Nephron progenitor cell (in vitro differentiated cells): Measurements from ENCODE around the gene CNOT10.

Source experiments
- DNase-seq: peaks from one replicate; pipeline ENCODE4 v3.0.0; 2021
- H3K27ac Mint-ChIP-seq: 2 replicates; pipeline ENCODE4 v1.8.0; 2021; ENCODE audit warnings: mild to moderate bottlenecking, moderate library complexity, mixed read lengths
- H3K27me3 Mint-ChIP-seq: 2 replicates; pipeline ENCODE4 v1.8.0; 2021; ENCODE audit warnings: mild to moderate bottlenecking, low read depth, mixed read lengths; ENCODE audit not compliant: poor library complexity
- H3K36me3 Mint-ChIP-seq: 2 replicates; pipeline ENCODE4 v1.8.0; 2021; ENCODE audit warnings: low read depth, mixed read lengths
- H3K4me1 Mint-ChIP-seq: 2 replicates; pipeline ENCODE4 v1.8.0; 2021; ENCODE audit warnings: mixed read lengths
- H3K4me3 Mint-ChIP-seq: 2 replicates; pipeline ENCODE4 v1.8.0; 2021; ENCODE audit warnings: mild to moderate bottlenecking, moderate library complexity, mixed read lengths
- H3K9me3 Mint-ChIP-seq: 2 replicates; pipeline ENCODE4 v1.8.0; 2021; ENCODE audit warnings: mild to moderate bottlenecking, moderate library complexity, mixed read lengths
- TF ChIP-seq, protein P1 (sequence below): fragments of 200-600 bp; sonication (generic); IDR thresholded peaks from 2 replicates; pipeline ENCODE4 v1.5.0; 2021; ENCODE audit warnings: antibody characterized with exemption

CNOT10 gene

DNA sequence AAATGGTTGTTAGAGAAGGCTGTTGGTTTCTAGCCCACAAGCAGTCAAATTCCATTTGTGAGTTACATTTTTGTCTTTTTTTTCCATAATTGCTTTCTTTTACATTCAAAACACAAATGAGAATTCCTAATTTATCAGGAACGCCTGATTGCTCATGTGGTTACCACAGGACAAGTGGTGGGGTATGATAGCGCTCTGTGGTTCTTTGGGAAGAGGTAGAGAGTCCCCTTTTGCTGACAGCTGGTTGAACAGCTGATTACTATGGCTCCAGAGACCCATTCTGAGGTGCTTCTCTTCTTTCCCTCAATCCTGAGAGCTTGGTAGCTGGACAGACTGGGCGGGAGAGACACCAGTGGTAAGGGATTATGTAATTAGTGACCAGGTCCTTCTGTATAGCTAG, 24.4 kb downstream of the CNOT10 start:
- no peaks in the 10 kb centered on the region for H3K27me3 Mint-ChIP-seq
- H3K27ac Mint-ChIP-seq: peak overlapping the region; percentile 24
- peaks cover 56% of the 10 kb centered on the region for H3K36me3 Mint-ChIP-seq

DNA sequence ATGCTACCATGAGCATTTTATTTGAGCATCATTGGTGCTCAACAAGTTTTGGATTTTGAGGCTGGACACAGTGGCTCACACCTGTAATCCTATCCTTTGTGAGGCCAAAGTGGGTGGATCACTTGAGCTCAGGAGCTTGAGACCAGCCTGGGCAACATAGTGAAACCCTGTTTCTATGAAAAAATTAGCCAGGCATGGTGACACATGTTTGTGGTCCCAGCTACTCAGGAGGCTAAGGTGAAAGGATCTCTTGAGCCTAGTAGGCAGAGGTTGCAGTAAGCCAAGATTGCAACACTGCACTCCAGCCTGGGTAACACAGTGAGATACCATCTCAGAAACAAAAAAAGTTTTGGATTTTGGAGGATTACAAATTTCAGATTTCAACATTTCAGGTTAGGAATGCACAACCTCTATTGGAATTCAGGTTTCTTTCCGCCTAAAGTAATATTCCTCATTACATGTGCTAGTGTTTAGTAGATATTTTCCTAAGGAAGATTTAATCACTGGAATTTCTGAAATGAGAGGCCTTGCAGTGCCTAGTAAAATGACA, 27.6 kb downstream of the CNOT10 start:
- Mint-ChIP-seq H3K27ac (no peak overlapping the region), H3K4me1 (no peaks in the 10 kb centered on the region), H3K4me3 (no peak overlapping the region), H3K27me3 (no peaks in the 10 kb centered on the region), H3K36me3 (peaks cover 70% of the 10 kb centered on the region), H3K9me3 (no peaks in the 10 kb centered on the region)
- TF ChIP-seq, protein P1, sequence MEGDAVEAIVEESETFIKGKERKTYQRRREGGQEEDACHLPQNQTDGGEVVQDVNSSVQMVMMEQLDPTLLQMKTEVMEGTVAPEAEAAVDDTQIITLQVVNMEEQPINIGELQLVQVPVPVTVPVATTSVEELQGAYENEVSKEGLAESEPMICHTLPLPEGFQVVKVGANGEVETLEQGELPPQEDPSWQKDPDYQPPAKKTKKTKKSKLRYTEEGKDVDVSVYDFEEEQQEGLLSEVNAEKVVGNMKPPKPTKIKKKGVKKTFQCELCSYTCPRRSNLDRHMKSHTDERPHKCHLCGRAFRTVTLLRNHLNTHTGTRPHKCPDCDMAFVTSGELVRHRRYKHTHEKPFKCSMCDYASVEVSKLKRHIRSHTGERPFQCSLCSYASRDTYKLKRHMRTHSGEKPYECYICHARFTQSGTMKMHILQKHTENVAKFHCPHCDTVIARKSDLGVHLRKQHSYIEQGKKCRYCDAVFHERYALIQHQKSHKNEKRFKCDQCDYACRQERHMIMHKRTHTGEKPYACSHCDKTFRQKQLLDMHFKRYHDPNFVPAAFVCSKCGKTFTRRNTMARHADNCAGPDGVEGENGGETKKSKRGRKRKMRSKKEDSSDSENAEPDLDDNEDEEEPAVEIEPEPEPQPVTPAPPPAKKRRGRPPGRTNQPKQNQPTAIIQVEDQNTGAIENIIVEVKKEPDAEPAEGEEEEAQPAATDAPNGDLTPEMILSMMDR: no peak
- no peak for DNase-seq

More for the DNA sequence above, 24.4 kb downstream of the CNOT10 start:
- Mint-ChIP-seq H3K9me3 (no peaks in the 10 kb centered on the region), H3K4me3 (no peak overlapping the region), H3K4me1 (no peaks in the 10 kb centered on the region)
- TF ChIP-seq, protein P1: no peak
- no peak for DNase-seq

DNA sequence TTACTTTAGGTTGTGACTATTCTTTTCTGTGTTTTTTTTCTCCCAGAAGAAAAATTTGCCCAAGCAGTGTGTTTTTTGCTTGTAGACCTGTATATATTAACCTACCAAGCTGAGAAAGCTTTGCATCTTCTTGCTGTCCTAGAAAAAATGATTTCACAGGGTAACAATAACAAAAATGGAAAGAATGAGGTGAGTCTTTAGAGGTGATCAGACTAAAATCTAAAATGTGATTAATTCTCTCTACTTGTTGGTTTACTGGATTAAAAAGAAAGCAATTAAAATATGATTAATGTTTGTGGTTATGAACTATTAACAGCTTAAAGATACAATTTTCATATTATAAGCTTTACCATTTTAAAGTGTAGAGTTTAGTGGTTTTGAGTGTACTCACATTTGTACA, 28.2 kb downstream of the CNOT10 start:
- no peak for DNase-seq
- Mint-ChIP-seq H3K9me3 (no peaks in the 10 kb centered on the region), H3K36me3 (peaks cover 72% of the 10 kb centered on the region), H3K27ac (no peak overlapping the region), H3K4me1 (no peaks in the 10 kb centered on the region), H3K27me3 (no peaks in the 10 kb centered on the region), H3K4me3 (no peak overlapping the region)
- TF ChIP-seq, protein P1: no peak

DNA sequence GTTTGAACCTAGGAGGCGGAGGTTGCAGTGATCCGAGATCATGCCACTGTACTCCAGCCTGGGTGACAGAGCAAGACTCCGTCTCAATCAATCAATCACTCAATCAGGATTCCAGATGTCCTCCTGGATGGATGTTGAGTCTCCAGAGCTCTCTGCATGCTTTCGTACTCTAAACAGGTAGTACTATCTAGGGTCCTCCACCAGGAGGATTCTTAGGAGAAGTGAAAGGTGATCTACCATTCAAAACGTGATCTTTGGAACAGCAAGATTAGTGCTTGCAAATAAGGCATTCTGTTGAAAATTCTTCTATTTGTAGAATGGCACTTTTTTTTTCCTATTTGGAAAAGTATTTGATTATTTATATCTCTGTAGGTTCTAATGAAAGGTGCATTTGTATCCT, 34.3 kb downstream of the CNOT10 start:
- Mint-ChIP-seq H3K27me3 (no peaks in the 10 kb centered on the region), H3K9me3 (no peaks in the 10 kb centered on the region), H3K36me3 (peaks cover 76% of the 10 kb centered on the region), H3K4me1 (no peaks in the 10 kb centered on the region), H3K27ac (no peak overlapping the region), H3K4me3 (no peak overlapping the region)
- TF ChIP-seq, protein P1: no peak
- DNase-seq: no peak

DNA sequence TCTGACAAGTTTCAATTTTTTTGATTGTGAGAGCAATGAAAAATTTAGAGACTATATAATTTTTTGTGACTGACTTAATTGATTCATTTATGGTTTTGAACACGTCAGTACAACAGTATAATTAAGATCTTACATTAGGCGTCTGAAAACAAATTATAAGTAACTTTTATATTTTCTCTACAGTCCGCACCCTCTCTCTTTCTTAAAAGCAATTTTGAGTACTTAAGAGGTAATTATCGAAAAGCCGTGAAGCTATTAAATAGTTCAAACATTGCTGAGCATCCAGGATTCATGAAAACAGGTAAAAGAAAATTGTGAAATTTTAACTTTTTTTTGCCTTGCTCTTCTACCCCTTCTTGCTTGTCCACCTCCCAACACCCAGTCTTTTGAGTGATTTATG, 34.9 kb downstream of the CNOT10 start:
- TF ChIP-seq, protein P1: no peak
- DNase-seq: no peak
- H3K27ac Mint-ChIP-seq: no peak overlapping the region
- peaks cover 75% of the 10 kb centered on the region for H3K36me3 Mint-ChIP-seq
- no peaks in the 10 kb centered on the region for H3K4me1 Mint-ChIP-seq
- H3K27me3 Mint-ChIP-seq: no peaks in the 10 kb centered on the region
- no peak overlapping the region for H3K4me3 Mint-ChIP-seq
- no peaks in the 10 kb centered on the region for H3K9me3 Mint-ChIP-seq

DNA sequence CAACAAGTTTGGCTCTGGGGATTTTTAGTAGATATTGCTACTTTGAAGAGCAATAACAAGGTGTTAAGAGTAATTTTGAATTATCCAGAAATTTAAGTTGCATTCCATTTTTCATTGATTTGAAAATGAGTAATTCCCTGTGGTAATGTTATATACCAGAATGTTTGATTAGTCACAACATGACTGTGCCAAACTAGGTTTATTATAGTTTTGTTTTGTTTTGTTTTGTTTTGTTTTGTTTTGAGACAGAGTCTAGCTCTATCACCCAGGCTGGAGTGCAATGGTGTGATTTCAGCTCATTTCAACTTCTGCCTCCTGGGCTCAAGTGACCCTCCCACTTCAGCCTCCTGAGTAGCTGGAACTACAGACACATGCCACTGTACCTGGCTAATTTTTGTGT, 40.7 kb downstream of the CNOT10 start:
- Mint-ChIP-seq H3K27ac (no peak overlapping the region), H3K36me3 (peaks cover 69% of the 10 kb centered on the region), H3K4me3 (no peak overlapping the region), H3K9me3 (peaks cover 4% of the 10 kb centered on the region), H3K4me1 (no peaks in the 10 kb centered on the region), H3K27me3 (no peaks in the 10 kb centered on the region)
- TF ChIP-seq, protein P1: no peak
- no peak for DNase-seq
